WTC11 (cell line): ENCODE measurements around the gene SLC22A4. TPM values are rescaled to one million over a fixed set of nuclear protein-coding genes. Genes with fewer than 3 reads are reported as not detected.

Source experiments
- ATAC-seq: fragments of 200-7000 bp; cut with Tn5 transposase; 2 replicates; pipeline ENCODE4 v1.10.0; 2021; ENCODE audit warnings: mild to moderate bottlenecking, moderate library complexity
- CTCF ChIA-PET: fragments of 300-600 bp; sonication (Branson Sonifier 250); formaldehyde crosslinking; loops from one replicate; lab custom pipeline; 2021; ENCODE audit warnings: antibody characterized with exemption; lab: Charles Lee
- POLR2A ChIA-PET: fragments of 350-600 bp; sonication (Branson Sonifier 250); formaldehyde crosslinking; loops from one replicate; lab custom pipeline; 2021; ENCODE audit warnings: antibody characterized with exemption; lab: Charles Lee
- DNase-seq: peaks from one replicate; pipeline ENCODE4 v3.0.0; 2021; ENCODE audit warnings: low spot score
- H3K27ac Mint-ChIP-seq: 2 replicates; pipeline ENCODE4 v1.8.0; 2021; ENCODE audit warnings: mixed read lengths
- H3K27me3 Mint-ChIP-seq: 2 replicates; pipeline ENCODE4 v1.8.0; 2021; ENCODE audit warnings: low read depth, mild to moderate bottlenecking, moderate library complexity, mixed read lengths
- H3K36me3 Mint-ChIP-seq: 2 replicates; pipeline ENCODE4 v1.8.0; 2021; ENCODE audit warnings: mixed read lengths
- H3K4me1 Mint-ChIP-seq: 2 replicates; pipeline ENCODE4 v1.8.0; 2022; ENCODE audit warnings: mixed read lengths
- H3K4me3 Mint-ChIP-seq: 2 replicates; pipeline ENCODE4 v1.8.0; 2021; ENCODE audit warnings: mild to moderate bottlenecking, moderate library complexity, mixed read lengths
- H3K9me3 Mint-ChIP-seq: 2 replicates; pipeline ENCODE4 v1.8.0; 2021; ENCODE audit warnings: mixed read lengths
- EMX1 ChIP-seq: fragments of 250-450 bp; sonication (Bioruptor Pico); IDR thresholded peaks from 2 replicates; pipeline ENCODE4 v1.8.0; 2021; ENCODE audit warnings: mild to moderate bottlenecking
- FOXP1 ChIP-seq: sonication (generic); formaldehyde crosslinking; IDR thresholded peaks from 2 replicates; pipeline ENCODE4 v1.8.0; 2022; ENCODE audit warnings: missing genetic modification reagents, mild to moderate bottlenecking, moderate library complexity, borderline replicate concordance
- JAZF1 ChIP-seq: fragments of 250-450 bp; sonication (Bioruptor Pico); IDR thresholded peaks from 2 replicates; pipeline ENCODE4 v1.9.0; 2021; ENCODE audit warnings: moderate library complexity, mild to moderate bottlenecking, inconsistent platforms
- NR1H2 ChIP-seq: sonication (generic); formaldehyde crosslinking; IDR thresholded peaks from 2 replicates; pipeline ENCODE4 v1.9.0; 2021; ENCODE audit warnings: mild to moderate bottlenecking, moderate library complexity, missing genetic modification reagents
- NR3C1 ChIP-seq: sonication (generic); formaldehyde crosslinking; conservative IDR thresholded peaks from 2 replicates; pipeline ENCODE4 v1.8.1; 2023; ENCODE audit warnings: low read depth, mild to moderate bottlenecking, missing genetic modification reagents
- TEAD1 ChIP-seq: sonication (generic); formaldehyde crosslinking; IDR thresholded peaks from 2 replicates; pipeline ENCODE4 v1.8.0; 2022; ENCODE audit warnings: mild to moderate bottlenecking, missing genetic modification reagents
- ZBTB21 ChIP-seq: sonication (generic); formaldehyde crosslinking; IDR thresholded peaks from 2 replicates; pipeline ENCODE4 v1.8.1; 2023; ENCODE audit warnings: mild to moderate bottlenecking, missing genetic modification reagents, borderline replicate concordance
- ZNF396 ChIP-seq: fragments of 250-450 bp; sonication (Bioruptor Pico); IDR thresholded peaks from 2 replicates; pipeline ENCODE4 v1.8.0; 2021; ENCODE audit warnings: mild to moderate bottlenecking, moderate library complexity, borderline replicate concordance
- total RNA-seq: library from RNA; stranded (reverse); gene quantifications from 3 replicates; pipeline ENCODE4 v1.2.3, GENCODE V29; 2021
- TF ChIP-seq, protein P1 (sequence below): sonication (generic); formaldehyde crosslinking; IDR thresholded peaks from 2 replicates; pipeline ENCODE4 v1.8.1; 2023; ENCODE audit warnings: mild to moderate bottlenecking, missing genetic modification reagents, borderline replicate concordance
- TF ChIP-seq, protein P2 (sequence below): sonication (generic); formaldehyde crosslinking; IDR thresholded peaks from 2 replicates; pipeline ENCODE4 v1.8.1; 2023; ENCODE audit warnings: mild to moderate bottlenecking, missing genetic modification reagents
- TF ChIP-seq, protein P3 (sequence below): sonication (generic); formaldehyde crosslinking; conservative IDR thresholded peaks from 2 replicates; pipeline ENCODE4 v1.8.1; 2023; ENCODE audit warnings: mild to moderate bottlenecking, low read depth, missing genetic modification reagents, moderate library complexity
- TF ChIP-seq, protein P4 (sequence below): fragments of 250-450 bp; sonication (Bioruptor Pico); conservative IDR thresholded peaks from 2 replicates; pipeline ENCODE4 v1.9.0; 2021; ENCODE audit warnings: mild to moderate bottlenecking
- TF ChIP-seq, protein P5 (sequence below): sonication (generic); formaldehyde crosslinking; IDR thresholded peaks from 2 replicates; pipeline ENCODE4 v1.8.0; 2022; ENCODE audit warnings: mild to moderate bottlenecking, missing genetic modification reagents

Gene SLC22A4
- total RNA-seq, 1 experiment from 2014 or later: 0.35 TPM

DNA sequence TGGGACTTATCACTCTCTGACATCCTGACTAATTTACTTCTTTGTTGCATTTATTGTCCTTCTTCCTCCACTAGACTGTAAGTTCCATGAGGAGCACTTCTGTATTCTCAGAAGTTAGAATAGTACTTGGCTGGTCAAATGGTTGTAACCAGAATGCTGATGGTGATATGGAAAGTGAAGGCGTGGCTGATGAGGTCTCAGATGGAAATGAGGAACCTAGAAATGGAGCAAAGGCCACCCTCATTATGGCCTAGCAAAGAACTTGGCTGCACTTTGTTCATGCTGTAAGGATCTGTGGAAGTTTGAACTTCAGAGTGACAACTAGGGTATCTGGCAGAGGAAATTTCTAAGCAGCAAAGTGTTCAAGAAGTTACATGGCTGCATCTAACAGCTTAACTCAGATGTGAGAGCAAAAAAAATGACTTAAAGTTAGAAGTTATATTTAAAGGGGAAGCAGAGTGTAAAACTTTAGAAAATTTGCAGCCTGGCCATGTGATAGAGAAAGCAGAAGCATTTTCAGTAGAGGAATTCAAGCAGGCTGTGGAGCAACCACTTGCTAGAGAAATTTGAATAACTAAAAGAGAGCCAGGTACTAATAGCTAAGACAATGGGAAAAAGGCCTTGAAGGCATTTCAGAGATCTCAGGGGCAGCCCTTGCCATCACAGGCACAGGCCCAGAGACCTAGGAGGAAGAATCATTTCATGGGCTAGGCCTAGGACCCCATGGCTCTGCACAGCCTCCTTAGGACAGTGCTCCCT lies 60.4 kb downstream of the SLC22A4 start:
- ATAC-seq: peak; percentile 87
- Mint-ChIP-seq H3K4me3 (no peak overlapping the region), H3K36me3 (peaks cover 12% of the 10 kb centered on the region), H3K27me3 (no peaks in the 10 kb centered on the region), H3K27ac (no peak overlapping the region), H3K4me1 (peaks cover 17% of the 10 kb centered on the region)
- CTCF ChIA-PET: interaction anchor here (0.8 to 1.2 kb wide), 5 partner anchors 15 to 116 kb away, joined by 3 to 4 read pairs (median 4); partner anchors contain the start of genes SLC22A4 and SLC22A5
- no peak for DNase-seq
- TF ChIP-seq, protein P1, sequence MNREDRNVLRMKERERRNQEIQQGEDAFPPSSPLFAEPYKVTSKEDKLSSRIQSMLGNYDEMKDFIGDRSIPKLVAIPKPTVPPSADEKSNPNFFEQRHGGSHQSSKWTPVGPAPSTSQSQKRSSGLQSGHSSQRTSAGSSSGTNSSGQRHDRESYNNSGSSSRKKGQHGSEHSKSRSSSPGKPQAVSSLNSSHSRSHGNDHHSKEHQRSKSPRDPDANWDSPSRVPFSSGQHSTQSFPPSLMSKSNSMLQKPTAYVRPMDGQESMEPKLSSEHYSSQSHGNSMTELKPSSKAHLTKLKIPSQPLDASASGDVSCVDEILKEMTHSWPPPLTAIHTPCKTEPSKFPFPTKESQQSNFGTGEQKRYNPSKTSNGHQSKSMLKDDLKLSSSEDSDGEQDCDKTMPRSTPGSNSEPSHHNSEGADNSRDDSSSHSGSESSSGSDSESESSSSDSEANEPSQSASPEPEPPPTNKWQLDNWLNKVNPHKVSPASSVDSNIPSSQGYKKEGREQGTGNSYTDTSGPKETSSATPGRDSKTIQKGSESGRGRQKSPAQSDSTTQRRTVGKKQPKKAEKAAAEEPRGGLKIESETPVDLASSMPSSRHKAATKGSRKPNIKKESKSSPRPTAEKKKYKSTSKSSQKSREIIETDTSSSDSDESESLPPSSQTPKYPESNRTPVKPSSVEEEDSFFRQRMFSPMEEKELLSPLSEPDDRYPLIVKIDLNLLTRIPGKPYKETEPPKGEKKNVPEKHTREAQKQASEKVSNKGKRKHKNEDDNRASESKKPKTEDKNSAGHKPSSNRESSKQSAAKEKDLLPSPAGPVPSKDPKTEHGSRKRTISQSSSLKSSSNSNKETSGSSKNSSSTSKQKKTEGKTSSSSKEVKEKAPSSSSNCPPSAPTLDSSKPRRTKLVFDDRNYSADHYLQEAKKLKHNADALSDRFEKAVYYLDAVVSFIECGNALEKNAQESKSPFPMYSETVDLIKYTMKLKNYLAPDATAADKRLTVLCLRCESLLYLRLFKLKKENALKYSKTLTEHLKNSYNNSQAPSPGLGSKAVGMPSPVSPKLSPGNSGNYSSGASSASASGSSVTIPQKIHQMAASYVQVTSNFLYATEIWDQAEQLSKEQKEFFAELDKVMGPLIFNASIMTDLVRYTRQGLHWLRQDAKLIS (CRISPR knock-in tag): no peak
- TF ChIP-seq FOXP1 (CRISPR knock-in tag) (no peak), NR1H2 (CRISPR knock-in tag) (no peak), EMX1 (no peak), ZBTB21 (no peak), NR3C1 (no peak), JAZF1 (CRISPR knock-in tag) (no peak), TEAD1 (CRISPR knock-in tag) (no peak)
- TF ChIP-seq, protein P2, sequence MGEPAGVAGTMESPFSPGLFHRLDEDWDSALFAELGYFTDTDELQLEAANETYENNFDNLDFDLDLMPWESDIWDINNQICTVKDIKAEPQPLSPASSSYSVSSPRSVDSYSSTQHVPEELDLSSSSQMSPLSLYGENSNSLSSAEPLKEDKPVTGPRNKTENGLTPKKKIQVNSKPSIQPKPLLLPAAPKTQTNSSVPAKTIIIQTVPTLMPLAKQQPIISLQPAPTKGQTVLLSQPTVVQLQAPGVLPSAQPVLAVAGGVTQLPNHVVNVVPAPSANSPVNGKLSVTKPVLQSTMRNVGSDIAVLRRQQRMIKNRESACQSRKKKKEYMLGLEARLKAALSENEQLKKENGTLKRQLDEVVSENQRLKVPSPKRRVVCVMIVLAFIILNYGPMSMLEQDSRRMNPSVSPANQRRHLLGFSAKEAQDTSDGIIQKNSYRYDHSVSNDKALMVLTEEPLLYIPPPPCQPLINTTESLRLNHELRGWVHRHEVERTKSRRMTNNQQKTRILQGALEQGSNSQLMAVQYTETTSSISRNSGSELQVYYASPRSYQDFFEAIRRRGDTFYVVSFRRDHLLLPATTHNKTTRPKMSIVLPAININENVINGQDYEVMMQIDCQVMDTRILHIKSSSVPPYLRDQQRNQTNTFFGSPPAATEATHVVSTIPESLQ (CRISPR knock-in tag): no peak
- TF ChIP-seq, protein P3, sequence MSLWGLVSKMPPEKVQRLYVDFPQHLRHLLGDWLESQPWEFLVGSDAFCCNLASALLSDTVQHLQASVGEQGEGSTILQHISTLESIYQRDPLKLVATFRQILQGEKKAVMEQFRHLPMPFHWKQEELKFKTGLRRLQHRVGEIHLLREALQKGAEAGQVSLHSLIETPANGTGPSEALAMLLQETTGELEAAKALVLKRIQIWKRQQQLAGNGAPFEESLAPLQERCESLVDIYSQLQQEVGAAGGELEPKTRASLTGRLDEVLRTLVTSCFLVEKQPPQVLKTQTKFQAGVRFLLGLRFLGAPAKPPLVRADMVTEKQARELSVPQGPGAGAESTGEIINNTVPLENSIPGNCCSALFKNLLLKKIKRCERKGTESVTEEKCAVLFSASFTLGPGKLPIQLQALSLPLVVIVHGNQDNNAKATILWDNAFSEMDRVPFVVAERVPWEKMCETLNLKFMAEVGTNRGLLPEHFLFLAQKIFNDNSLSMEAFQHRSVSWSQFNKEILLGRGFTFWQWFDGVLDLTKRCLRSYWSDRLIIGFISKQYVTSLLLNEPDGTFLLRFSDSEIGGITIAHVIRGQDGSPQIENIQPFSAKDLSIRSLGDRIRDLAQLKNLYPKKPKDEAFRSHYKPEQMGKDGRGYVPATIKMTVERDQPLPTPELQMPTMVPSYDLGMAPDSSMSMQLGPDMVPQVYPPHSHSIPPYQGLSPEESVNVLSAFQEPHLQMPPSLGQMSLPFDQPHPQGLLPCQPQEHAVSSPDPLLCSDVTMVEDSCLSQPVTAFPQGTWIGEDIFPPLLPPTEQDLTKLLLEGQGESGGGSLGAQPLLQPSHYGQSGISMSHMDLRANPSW (CRISPR knock-in tag): no peak
- TF ChIP-seq, all 79 proteins: peak for 0
- peaks cover 20% of the 10 kb centered on the region for H3K9me3 Mint-ChIP-seq
- POLR2A ChIA-PET: no interaction called here

DNA sequence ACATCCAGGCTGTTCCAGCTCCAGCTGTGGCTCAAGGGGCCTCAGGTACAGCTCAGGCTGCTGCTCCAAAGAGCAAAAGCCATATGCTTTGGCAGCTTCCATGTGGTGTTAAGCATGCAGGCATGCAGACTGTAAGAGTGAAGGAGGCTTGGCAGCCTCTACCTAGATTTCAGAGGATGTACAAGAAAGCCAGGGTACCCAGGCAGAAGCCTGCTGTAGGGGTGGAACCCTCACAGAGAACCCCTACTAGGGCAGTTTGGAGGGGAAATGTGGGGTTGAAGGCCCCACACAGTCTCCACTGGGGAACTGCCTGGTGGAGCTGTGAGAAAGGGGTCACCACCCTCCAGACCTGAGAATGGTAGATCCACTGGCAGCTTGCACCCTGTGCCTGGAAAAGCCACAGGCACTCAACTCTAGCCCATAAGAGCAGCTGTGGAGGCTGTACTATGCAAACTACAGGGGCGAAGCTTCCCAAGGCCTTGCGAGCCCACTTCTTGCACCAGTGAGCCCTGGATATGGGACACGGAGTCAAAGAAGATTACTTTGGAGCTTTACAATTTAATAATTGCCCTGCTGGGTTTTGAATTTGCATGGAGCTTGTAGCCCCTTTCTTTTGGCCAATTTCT lies 61.1 kb downstream of the SLC22A4 start:
- POLR2A ChIA-PET: no interaction called here
- CTCF ChIA-PET: interaction anchor here (0.7 to 1.2 kb wide), 6 partner anchors 14 to 117 kb away, joined by 3 to 4 read pairs (median 4); partner anchors contain the start of genes SLC22A4 and SLC22A5

More for the DNA sequence above, 61.1 kb downstream of the SLC22A4 start:
- 0 out of 2 replicates have a peak, but pooled peaks have one; percentile 45 for TF ChIP-seq TEAD1 (CRISPR knock-in tag)
- TF ChIP-seq, protein P4, sequence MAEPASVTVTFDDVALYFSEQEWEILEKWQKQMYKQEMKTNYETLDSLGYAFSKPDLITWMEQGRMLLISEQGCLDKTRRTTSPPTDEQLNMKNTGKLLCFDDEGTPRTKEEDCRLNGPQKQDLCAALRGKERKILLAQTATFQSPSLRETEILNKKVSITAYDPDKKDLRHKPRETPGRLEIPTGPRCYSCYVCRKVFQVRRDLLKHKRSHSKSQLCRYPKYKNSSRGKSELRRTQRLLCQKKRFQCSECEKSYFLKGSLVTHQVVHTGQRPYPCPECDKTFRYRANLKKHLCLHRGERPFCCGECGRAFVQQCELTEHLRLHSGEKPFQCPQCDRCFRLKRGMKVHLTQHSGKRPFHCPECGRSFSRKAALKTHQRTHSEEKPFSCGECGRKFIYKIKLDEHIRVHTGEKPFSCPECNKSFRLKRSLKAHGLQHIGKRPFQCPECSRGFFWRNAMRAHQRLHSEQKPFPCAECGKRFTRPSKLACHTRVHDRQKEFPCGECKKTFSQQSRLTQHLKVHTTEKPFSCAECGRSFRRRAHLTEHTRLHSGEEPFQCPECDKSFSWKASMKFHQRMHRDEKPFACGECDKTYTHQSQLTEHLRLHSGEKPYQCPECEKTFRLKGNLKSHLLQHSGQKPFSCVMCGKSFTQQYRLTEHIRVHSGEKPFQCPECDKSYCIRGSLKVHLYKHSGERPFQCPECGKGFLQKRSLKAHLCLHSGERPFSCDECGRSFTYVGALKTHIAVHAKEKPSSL (CRISPR knock-in tag): no peak
- TF ChIP-seq ZNF396 (CRISPR knock-in tag): no peak
- TF ChIP-seq, protein P5, sequence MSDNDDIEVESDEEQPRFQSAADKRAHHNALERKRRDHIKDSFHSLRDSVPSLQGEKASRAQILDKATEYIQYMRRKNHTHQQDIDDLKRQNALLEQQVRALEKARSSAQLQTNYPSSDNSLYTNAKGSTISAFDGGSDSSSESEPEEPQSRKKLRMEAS (CRISPR knock-in tag): peak; percentile 40; the same call in 1 of the 2 replicates
- Mint-ChIP-seq H3K27me3 (no peaks in the 10 kb centered on the region), H3K36me3 (peaks cover 6% of the 10 kb centered on the region), H3K27ac (no peak overlapping the region), H3K9me3 (peaks cover 13% of the 10 kb centered on the region), H3K4me3 (no peak overlapping the region), H3K4me1 (peaks cover 17% of the 10 kb centered on the region)
- no peak for DNase-seq
- ATAC-seq: no peak; the same call in 1 of the 2 replicates
